ENCODE measurements around the gene UPK1B.

UPK1B gene

GRCh38 chr3:119176778-119177177 is 3.4 kb downstream of the UPK1B start:
- DNase-seq (ENCODE audit: low read depth) = no peak

GRCh38 chr3:119177321-119177720 is 3.9 kb downstream of the UPK1B start:
- DNase-seq (ENCODE audit: low read depth) = no peak

GRCh38 chr3:119181765-119182164 is 8.4 kb downstream of the UPK1B start:
- no peak for DNase-seq (ENCODE audit: low read depth)

- DNase-seq (ENCODE audit: low read depth) = no peak
These were observed 10.7 kb downstream of the UPK1B start for GRCh38 chr3:119184111-119184510.

- peak; percentile 78 for DNase-seq (ENCODE audit: low read depth)
These were observed 11.6 kb downstream of the UPK1B start for GRCh38 chr3:119184796-119185570.

- DNase-seq (ENCODE audit: low read depth) = no peak
These were observed 13.9 kb downstream of the UPK1B start for GRCh38 chr3:119187266-119187665.

- DNase-seq (ENCODE audit: low read depth) = no peak
These were observed 18.4 kb downstream of the UPK1B start for GRCh38 chr3:119191800-119192199.

GRCh38 chr3:119194237-119195150 is 21.1 kb downstream of the UPK1B start:
- DNase-seq (ENCODE audit: low read depth) = no peak

- DNase-seq (ENCODE audit: low read depth) = no peak
These were observed 21.7 kb downstream of the UPK1B start for GRCh38 chr3:119195151-119195476.

- no peak for DNase-seq (ENCODE audit: low read depth)
These were observed 22.5 kb downstream of the UPK1B start for GRCh38 chr3:119195911-119196310.

- DNase-seq (ENCODE audit: low read depth) = no peak
These were observed 31.8 kb downstream of the UPK1B start for GRCh38 chr3:119205209-119205608.

- no peak for DNase-seq (ENCODE audit: low read depth)
These were observed 32.3 kb downstream of the UPK1B start for GRCh38 chr3:119205685-119206084.

- DNase-seq (ENCODE audit: low read depth) = no peak
These were observed 33.5 kb downstream of the UPK1B start for GRCh38 chr3:119206611-119207511.

GRCh38 chr3:119207512-119207875 is 34.1 kb downstream of the UPK1B start:
- DNase-seq (ENCODE audit: low read depth) = no peak

GRCh38 chr3:119211193-119211592 is 37.8 kb downstream of the UPK1B start:
- DNase-seq (ENCODE audit: low read depth) = no peak

GRCh38 chr3:119211803-119212202 is 38.4 kb downstream of the UPK1B start:
- no peak for DNase-seq (ENCODE audit: low read depth)

- no peak for DNase-seq (ENCODE audit: low read depth)
These were observed 45.7 kb downstream of the UPK1B start for GRCh38 chr3:119219069-119219468.

- DNase-seq (ENCODE audit: low read depth) = no peak
These were observed 46.8 kb downstream of the UPK1B start for GRCh38 chr3:119220198-119220597.

GRCh38 chr3:119220970-119221667 is 47.7 kb downstream of the UPK1B start:
- DNase-seq (ENCODE audit: low read depth) = no peak

GRCh38 chr3:119221779-119222320 is 48.5 kb downstream of the UPK1B start:
- no peak for DNase-seq (ENCODE audit: low read depth)

- DNase-seq (ENCODE audit: low read depth) = no peak
These were observed 49.0 kb downstream of the UPK1B start for GRCh38 chr3:119222391-119222790.
